Activated naive CD8-positive, alpha-beta T cell treated with anti-CD3 and anti-CD28 coated beads for 36 hours (primary cell): ENCODE measurements around the gene PALM2AKAP2. TPM values are rescaled to one million over a fixed set of nuclear protein-coding genes. Genes with fewer than 3 reads are reported as not detected.

Experiments
- DNase-seq: peaks from one replicate; pipeline ENCODE4 v3.0.0; 2021
- H3K27ac Mint-ChIP-seq: one replicate; pipeline ENCODE4 v1.8.0; 2022; ENCODE audit warnings: mild to moderate bottlenecking, moderate library complexity, mixed read lengths
- H3K27me3 Mint-ChIP-seq: one replicate; pipeline ENCODE4 v1.8.0; 2022; ENCODE audit warnings: mild to moderate bottlenecking, mixed read lengths
- H3K36me3 Mint-ChIP-seq: one replicate; pipeline ENCODE4 v1.8.0; 2021; ENCODE audit warnings: mild to moderate bottlenecking, mixed read lengths
- H3K4me1 Mint-ChIP-seq: one replicate; pipeline ENCODE4 v1.8.0; 2021; ENCODE audit warnings: mixed read lengths
- H3K4me3 Mint-ChIP-seq: one replicate; pipeline ENCODE4 v1.8.0; 2022; ENCODE audit warnings: mild to moderate bottlenecking, moderate library complexity, mixed read lengths
- H3K9me3 Mint-ChIP-seq: one replicate; pipeline ENCODE4 v1.8.0; 2022; ENCODE audit warnings: mixed read lengths
- total RNA-seq, 2 experiments: library from RNA; stranded (reverse); gene quantifications; one replicate each; pipeline ENCODE4 v1.2.3, GENCODE V29; 2021

Gene PALM2AKAP2
- total RNA-seq, 2 experiments from 2014 or later = not detected

DNA sequence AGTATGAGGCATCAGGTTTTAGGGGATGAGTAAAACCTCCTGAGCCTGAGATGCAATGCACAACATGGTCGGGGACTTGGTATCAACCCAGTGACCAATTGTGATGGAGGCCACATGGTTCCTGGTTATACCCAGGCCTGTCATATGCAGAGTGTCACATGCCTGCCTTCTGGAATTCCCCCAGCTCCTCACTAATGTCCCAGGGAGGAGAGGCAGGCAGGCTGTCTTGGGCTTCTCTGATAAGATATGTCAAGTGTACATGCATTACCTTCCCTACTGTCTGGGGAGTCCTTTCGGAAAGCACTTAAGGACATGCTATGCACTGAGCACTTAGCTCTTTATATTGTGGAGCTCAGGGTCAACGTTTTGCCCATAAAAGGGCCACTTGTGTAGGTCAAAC is 14.2 kb upstream of the PALM2AKAP2 start:
- no peaks in the 10 kb centered on the region for H3K9me3 Mint-ChIP-seq
- DNase-seq = no peak

DNA sequence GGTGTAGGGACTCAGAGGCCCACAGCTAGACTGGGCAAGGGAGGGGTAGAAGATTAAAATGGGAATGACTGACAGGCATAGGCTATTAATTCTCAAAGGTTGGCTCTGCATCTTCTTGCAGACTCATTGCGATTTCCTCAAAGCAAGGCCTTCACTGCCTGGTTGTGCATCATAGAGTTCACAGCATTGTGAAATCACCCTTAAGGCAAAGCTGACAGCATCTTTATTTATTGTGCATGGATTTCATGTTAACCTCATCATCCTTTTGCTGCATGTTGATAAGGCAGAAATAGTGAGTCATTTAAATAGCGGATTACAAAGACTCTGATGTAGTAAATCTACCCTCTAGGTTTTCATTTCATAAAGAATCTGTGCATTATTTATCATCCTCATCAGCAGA is 13.6 kb upstream of the PALM2AKAP2 start:
- H3K27me3 Mint-ChIP-seq = peaks cover 16% of the 10 kb centered on the region
- H3K4me3 Mint-ChIP-seq = no peak overlapping the region
- no peaks in the 10 kb centered on the region for H3K4me1 Mint-ChIP-seq
- no peaks in the 10 kb centered on the region for H3K36me3 Mint-ChIP-seq
- no peak for DNase-seq
- no peaks in the 10 kb centered on the region for H3K9me3 Mint-ChIP-seq
- no peak overlapping the region for H3K27ac Mint-ChIP-seq

More for the DNA sequence above, 14.2 kb upstream of the PALM2AKAP2 start:
- H3K27me3 Mint-ChIP-seq = peaks cover 12% of the 10 kb centered on the region
- no peak overlapping the region for H3K27ac Mint-ChIP-seq
- H3K36me3 Mint-ChIP-seq = no peaks in the 10 kb centered on the region
- no peak overlapping the region for H3K4me3 Mint-ChIP-seq
- no peaks in the 10 kb centered on the region for H3K4me1 Mint-ChIP-seq

GRCh38 chr9:109767404-109767803 is 12.6 kb upstream of the PALM2AKAP2 start:
- H3K4me3 Mint-ChIP-seq = no peak overlapping the region
- H3K27ac Mint-ChIP-seq = no peak overlapping the region
- H3K27me3 Mint-ChIP-seq = peaks cover 23% of the 10 kb centered on the region
- no peak for DNase-seq
- no peaks in the 10 kb centered on the region for H3K36me3 Mint-ChIP-seq
- H3K9me3 Mint-ChIP-seq = no peaks in the 10 kb centered on the region
- no peaks in the 10 kb centered on the region for H3K4me1 Mint-ChIP-seq

DNA sequence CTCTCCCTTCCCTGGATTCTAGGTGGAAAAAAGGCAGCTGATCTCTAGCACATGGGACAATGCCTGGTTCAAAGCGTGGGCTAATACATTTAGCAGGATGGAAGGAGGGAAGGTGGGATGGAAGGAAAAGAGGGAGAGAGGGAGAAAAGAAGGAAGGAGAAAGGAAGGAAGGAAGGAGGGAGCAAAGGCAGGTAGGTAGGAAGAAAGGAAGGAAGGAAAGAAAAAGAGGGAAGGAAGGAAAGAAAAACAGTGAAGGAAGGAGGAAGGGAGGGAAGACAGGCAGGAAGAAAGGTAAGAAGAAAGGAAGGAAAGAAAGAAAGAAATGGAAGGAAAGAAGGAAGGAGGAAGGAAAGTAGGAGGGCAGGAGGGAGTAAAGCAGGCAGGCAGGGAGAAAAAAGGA is 12.2 kb upstream of the PALM2AKAP2 start:
- Mint-ChIP-seq H3K36me3 (no peaks in the 10 kb centered on the region), H3K9me3 (no peaks in the 10 kb centered on the region), H3K27me3 (peaks cover 26% of the 10 kb centered on the region), H3K27ac (no peak overlapping the region), H3K4me3 (no peak overlapping the region), H3K4me1 (no peaks in the 10 kb centered on the region)
- DNase-seq = no peak

- no peak overlapping the region for H3K4me3 Mint-ChIP-seq
- no peaks in the 10 kb centered on the region for H3K36me3 Mint-ChIP-seq
- no peak overlapping the region for H3K27ac Mint-ChIP-seq
- DNase-seq = no peak
- no peaks in the 10 kb centered on the region for H3K4me1 Mint-ChIP-seq
- H3K27me3 Mint-ChIP-seq = peaks cover 26% of the 10 kb centered on the region
- no peaks in the 10 kb centered on the region for H3K9me3 Mint-ChIP-seq
These were observed 10.7 kb upstream of the PALM2AKAP2 start for GRCh38 chr9:109769250-109769649.

DNA sequence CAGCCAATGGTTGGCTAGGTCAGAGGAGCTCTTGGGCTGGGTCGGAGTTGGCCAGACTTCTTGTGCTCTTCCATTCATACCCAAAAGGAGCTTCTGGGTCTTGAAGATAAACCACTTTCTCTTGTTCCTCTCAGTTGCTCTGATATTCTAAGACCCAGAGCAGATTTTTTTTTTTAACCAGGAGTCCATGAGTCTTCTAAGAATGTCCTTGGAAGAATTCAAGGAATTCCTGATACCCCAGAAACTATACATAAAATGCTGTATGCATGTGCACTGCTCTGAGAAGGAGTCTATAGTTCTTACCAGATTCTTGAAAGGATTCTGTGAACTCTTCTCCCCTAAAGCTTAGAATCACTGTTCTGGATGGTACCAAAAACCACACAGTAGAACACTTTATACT is 9.9 kb upstream of the PALM2AKAP2 start:
- Mint-ChIP-seq H3K4me1 (no peaks in the 10 kb centered on the region), H3K9me3 (peaks cover 3% of the 10 kb centered on the region), H3K27me3 (peaks cover 26% of the 10 kb centered on the region), H3K27ac (no peak overlapping the region), H3K36me3 (no peaks in the 10 kb centered on the region), H3K4me3 (no peak overlapping the region)
- DNase-seq = no peak

GRCh38 chr9:109771087-109771486 is 8.9 kb upstream of the PALM2AKAP2 start:
- Mint-ChIP-seq H3K27ac (no peak overlapping the region), H3K4me3 (no peak overlapping the region), H3K27me3 (peaks cover 26% of the 10 kb centered on the region)

DNA sequence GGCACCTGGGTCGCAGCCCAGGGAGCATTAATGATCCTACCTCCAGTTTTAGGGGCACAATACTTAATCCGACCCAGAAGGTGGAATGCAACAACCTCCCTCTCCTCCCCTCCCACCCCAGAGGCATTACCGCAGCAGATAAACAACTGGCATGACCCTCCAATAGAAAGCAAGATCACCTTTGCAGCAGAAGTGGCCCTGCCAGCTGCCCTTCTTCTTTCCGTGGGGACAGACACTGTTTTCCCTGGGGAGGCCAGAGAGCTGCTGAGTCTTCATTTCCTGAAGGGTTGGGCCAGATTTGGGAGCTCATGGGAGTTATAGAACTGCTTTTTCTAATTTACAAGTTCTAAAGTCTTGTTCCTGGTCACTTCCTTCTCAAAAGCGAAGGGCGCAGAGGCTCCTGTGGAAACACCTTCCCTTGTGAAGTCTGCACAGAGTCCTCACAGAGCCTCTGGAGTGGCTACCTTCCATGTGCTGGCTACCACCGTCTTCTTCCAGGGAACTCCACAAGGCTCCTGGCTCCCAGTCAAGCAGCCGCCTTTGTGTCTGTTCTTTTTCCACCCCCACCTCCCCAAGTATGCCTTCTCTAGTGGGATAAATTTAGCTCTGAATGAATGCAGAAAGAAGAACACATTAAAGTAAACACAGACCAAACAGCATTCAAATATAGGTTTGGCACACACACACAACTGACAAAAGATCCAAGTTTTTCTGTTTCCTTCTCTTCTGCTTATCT is 8.0 kb upstream of the PALM2AKAP2 start:
- no peak for DNase-seq
- Mint-ChIP-seq H3K36me3 (no peaks in the 10 kb centered on the region), H3K4me3 (no peak overlapping the region), H3K9me3 (peaks cover 3% of the 10 kb centered on the region), H3K27me3 (peaks cover 26% of the 10 kb centered on the region), H3K27ac (no peak overlapping the region), H3K4me1 (no peaks in the 10 kb centered on the region)

More at GRCh38 chr9:109771087-109771486, 8.9 kb upstream of the PALM2AKAP2 start:
- no peaks in the 10 kb centered on the region for H3K36me3 Mint-ChIP-seq
- no peak for DNase-seq
- no peaks in the 10 kb centered on the region for H3K4me1 Mint-ChIP-seq
- H3K9me3 Mint-ChIP-seq = peaks cover 3% of the 10 kb centered on the region

DNA sequence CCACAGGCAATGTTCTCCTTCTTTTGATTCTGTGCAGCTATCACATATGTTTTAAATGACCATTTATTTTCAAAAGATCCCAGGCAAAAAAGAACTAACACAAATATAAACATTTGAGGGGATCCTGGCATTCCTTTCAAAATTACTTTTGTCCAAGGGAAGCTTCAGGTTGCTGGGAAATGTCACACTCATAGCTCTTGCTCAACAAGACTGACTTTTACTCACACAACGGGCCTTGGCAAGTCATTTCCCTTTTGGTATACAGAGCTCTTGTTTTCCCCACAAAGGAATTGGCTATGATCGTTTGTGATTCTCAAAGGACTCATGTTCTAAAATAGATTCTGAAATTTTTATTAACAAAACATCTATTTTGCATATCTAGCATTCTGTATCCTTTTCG is 4.5 kb upstream of the PALM2AKAP2 start:
- H3K27ac Mint-ChIP-seq = no peak overlapping the region
- DNase-seq = no peak
- peaks cover 24% of the 10 kb centered on the region for H3K27me3 Mint-ChIP-seq
- no peaks in the 10 kb centered on the region for H3K36me3 Mint-ChIP-seq
- H3K4me1 Mint-ChIP-seq = no peaks in the 10 kb centered on the region
- peaks cover 3% of the 10 kb centered on the region for H3K9me3 Mint-ChIP-seq
- H3K4me3 Mint-ChIP-seq = no peak overlapping the region

DNA sequence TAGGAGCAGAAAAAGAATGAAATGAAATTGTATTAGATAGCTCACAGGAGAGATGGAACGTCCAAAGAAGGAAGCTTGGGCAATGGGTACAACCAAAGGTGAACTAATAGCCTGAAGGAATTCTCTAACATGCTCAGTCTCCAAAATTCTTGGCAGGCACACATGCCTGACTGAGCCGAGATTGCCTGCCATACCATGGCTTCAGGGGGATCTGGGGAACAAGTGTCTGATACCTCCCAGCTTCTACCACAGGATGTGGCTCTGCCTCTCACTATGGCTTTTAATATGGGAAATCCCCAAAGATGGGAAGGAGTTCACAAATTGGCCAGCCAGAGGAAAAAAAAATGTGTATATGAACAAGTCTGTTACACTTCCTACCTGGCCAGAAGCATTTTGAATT is 3.6 kb upstream of the PALM2AKAP2 start:
- no peak for DNase-seq
- no peaks in the 10 kb centered on the region for H3K36me3 Mint-ChIP-seq
- no peak overlapping the region for H3K4me3 Mint-ChIP-seq
- peaks cover 3% of the 10 kb centered on the region for H3K9me3 Mint-ChIP-seq
- no peak overlapping the region for H3K27ac Mint-ChIP-seq
- no peaks in the 10 kb centered on the region for H3K4me1 Mint-ChIP-seq
- peaks cover 25% of the 10 kb centered on the region for H3K27me3 Mint-ChIP-seq

DNA sequence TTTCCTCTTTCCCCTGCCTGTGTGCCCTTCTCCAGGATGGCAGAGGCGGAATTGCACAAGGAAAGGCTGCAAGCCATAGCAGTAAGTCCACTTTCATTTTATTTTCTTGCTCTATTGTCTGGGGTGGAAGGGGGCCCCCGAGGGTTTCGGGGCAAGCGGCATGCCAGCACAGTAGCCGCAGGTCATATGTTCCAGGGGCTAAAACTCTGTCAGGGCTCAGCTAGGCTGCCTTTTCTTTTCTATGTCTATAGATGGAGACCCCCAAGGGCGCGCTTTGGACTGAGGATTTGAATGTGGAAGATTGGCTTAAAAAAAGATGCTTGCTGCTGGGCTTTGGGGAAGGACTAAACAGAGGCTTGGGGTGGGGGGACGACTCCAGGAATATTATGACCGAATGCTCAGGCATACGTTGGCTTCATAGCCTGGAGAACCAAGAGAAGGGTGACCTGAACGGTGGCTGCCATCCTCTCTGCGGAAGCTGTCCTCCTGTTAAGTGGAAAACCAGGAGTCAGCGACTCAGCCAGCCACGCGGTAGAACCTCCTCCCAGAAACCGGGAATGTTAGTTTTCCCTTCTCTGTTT is 545 bp downstream of the PALM2AKAP2 start:
- H3K4me1 Mint-ChIP-seq = no peaks in the 10 kb centered on the region
- H3K27me3 Mint-ChIP-seq = peaks cover 34% of the 10 kb centered on the region
- no peak overlapping the region for H3K4me3 Mint-ChIP-seq
- no peak for DNase-seq
- no peak overlapping the region for H3K27ac Mint-ChIP-seq
- H3K9me3 Mint-ChIP-seq = no peaks in the 10 kb centered on the region
- no peaks in the 10 kb centered on the region for H3K36me3 Mint-ChIP-seq

DNA sequence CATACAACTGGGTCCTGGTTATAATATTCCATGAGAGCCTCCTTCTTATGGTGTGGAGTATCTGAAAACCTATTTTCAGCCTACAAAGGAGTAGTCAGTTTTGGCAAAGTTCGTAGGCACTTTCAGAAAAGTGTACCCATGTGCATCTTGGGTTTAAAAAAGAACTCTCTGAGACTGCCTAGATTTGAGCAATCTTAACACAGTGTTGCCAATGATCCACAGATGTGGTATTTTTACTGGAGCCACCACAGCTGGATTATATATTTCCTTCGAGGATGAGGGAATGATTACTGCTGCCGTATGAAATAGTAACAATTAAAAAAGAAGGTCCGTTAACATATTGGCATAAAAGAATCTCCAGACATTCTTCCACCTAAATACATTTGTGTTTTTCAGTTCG is 1.1 kb downstream of the PALM2AKAP2 start:
- DNase-seq = no peak
- H3K36me3 Mint-ChIP-seq = no peaks in the 10 kb centered on the region
- H3K4me3 Mint-ChIP-seq = no peak overlapping the region
- no peaks in the 10 kb centered on the region for H3K9me3 Mint-ChIP-seq
- H3K4me1 Mint-ChIP-seq = no peaks in the 10 kb centered on the region
- peaks cover 34% of the 10 kb centered on the region for H3K27me3 Mint-ChIP-seq
- no peak overlapping the region for H3K27ac Mint-ChIP-seq

- Mint-ChIP-seq H3K4me3 (no peak overlapping the region), H3K27ac (no peak overlapping the region), H3K4me1 (no peaks in the 10 kb centered on the region), H3K27me3 (peaks cover 34% of the 10 kb centered on the region), H3K36me3 (no peaks in the 10 kb centered on the region), H3K9me3 (no peaks in the 10 kb centered on the region)
- DNase-seq = no peak
These were observed 1.7 kb downstream of the PALM2AKAP2 start for GRCh38 chr9:109781541-109782197.

DNA sequence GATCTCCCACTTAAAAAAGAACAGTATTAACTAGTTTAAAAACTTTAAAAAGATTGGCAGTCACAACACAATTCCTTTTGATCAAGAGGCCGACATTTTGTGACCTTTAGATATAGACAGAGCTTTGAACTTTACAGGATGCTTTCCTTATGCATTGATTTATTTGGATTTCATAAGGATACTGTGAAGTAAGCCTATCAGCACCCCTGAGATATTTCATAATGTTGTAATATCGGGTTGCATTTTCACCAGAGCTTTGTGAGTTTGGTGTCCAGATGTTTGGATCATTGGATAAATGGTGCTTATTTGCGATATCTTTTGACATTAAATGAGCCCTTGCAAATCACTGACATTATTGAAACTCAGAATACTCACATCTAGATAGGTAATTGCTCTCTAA is 7.7 kb downstream of the PALM2AKAP2 start:
- H3K27ac Mint-ChIP-seq = no peak overlapping the region
- H3K27me3 Mint-ChIP-seq = peaks cover 7% of the 10 kb centered on the region

GRCh38 chr9:109789556-109789955 is 9.6 kb downstream of the PALM2AKAP2 start:
- H3K4me3 Mint-ChIP-seq = no peak overlapping the region
- no peak for DNase-seq
- H3K27ac Mint-ChIP-seq = no peak overlapping the region
- H3K4me1 Mint-ChIP-seq = no peaks in the 10 kb centered on the region
- H3K36me3 Mint-ChIP-seq = no peaks in the 10 kb centered on the region
- H3K27me3 Mint-ChIP-seq = no peaks in the 10 kb centered on the region
- no peaks in the 10 kb centered on the region for H3K9me3 Mint-ChIP-seq

More for the DNA sequence above, 7.7 kb downstream of the PALM2AKAP2 start:
- DNase-seq = no peak
- Mint-ChIP-seq H3K4me1 (no peaks in the 10 kb centered on the region), H3K4me3 (no peak overlapping the region), H3K36me3 (no peaks in the 10 kb centered on the region), H3K9me3 (no peaks in the 10 kb centered on the region)

DNA sequence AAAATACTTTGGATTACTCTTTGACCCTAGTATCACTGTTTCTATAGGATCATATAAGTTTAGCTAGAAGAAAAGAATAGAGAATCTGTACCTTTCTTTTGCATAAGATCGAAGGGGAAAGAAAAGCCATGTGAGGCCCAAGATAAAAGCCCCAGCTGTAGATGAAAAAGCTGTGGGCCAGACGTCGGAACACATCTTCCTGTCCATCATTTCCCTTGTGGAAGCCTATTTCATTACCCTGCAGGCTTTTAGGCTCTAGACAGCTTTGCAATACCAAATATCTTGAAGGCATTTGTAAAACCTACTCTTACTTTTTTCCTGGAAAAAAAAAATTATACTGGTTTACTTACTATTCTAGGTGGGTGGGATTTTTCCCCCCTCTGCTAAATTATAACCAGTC is 10.0 kb downstream of the PALM2AKAP2 start:
- H3K36me3 Mint-ChIP-seq = no peaks in the 10 kb centered on the region
- H3K9me3 Mint-ChIP-seq = no peaks in the 10 kb centered on the region
- no peak overlapping the region for H3K27ac Mint-ChIP-seq
- no peaks in the 10 kb centered on the region for H3K4me1 Mint-ChIP-seq
- no peak for DNase-seq
- no peaks in the 10 kb centered on the region for H3K27me3 Mint-ChIP-seq
- H3K4me3 Mint-ChIP-seq = no peak overlapping the region
